Activated CD8-positive, alpha-beta memory T cell treated with anti-CD3 and anti-CD28 coated beads for 36 hours (primary cell): ENCODE measurements around the gene RPL13A. TPM values are rescaled to one million over a fixed set of nuclear protein-coding genes. Genes with fewer than 3 reads are reported as not detected.

Source experiments
- CTCF ChIA-PET: fragments of 350-600 bp; sonication (Branson Sonifier 250); formaldehyde crosslinking; loops from one replicate; lab custom pipeline; 2021; ENCODE audit warnings: antibody characterized with exemption; lab: Charles Lee
- POLR2A ChIA-PET: fragments of 350-600 bp; sonication (Branson Sonifier 250); formaldehyde crosslinking; loops from one replicate; lab custom pipeline; 2021; ENCODE audit warnings: antibody characterized with exemption; lab: Charles Lee
- total RNA-seq, 2 experiments: library from RNA; stranded (reverse); gene quantifications; one replicate each; pipeline ENCODE4 v1.2.3, GENCODE V29; 2021

RPL13A gene
- total RNA-seq, 2 experiments from 2014 or later: 3,587 to 3,700 TPM

DNA sequence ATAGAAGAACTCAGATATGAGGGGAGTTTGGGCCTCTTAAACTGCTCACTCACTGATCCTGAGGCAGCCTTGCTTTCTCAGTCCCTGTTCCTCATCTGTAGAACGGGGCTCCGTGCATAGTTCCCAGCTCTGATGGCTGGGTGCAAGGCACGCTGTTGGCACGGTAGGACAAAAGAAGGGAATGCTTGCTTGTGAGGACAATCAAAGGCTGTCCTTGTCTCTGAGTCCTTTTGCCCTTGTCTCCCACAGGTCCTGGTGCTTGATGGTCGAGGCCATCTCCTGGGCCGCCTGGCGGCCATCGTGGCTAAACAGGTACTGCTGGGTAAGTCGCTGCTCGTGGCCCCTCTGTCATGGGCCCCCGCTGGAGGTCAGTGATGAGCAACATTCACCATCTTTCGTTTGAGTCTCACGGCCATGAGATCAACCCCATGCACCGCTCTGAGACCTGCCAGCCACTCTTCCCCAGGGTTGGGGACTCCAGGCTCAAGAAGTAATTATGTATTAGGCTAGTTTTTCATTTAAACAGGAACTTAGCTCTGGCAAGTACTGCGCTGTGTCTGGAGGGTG is 2.3 kb downstream of the RPL13A start:
- ChIA-PET CTCF (interaction anchor here (0.6 to 1.3 kb wide), 4 partner anchors 9 to 47 kb away, joined by 3 to 6 read pairs (median 4); no protein-coding TSS in a partner anchor), POLR2A (interaction anchor here (0.6 to 1.3 kb wide), 8 partner anchors 10 to 277 kb away, joined by 3 to 5 read pairs (median 4); partner anchors contain the start of genes ALDH16A1, AP2A1, FLT3LG and PIH1D1)

DNA sequence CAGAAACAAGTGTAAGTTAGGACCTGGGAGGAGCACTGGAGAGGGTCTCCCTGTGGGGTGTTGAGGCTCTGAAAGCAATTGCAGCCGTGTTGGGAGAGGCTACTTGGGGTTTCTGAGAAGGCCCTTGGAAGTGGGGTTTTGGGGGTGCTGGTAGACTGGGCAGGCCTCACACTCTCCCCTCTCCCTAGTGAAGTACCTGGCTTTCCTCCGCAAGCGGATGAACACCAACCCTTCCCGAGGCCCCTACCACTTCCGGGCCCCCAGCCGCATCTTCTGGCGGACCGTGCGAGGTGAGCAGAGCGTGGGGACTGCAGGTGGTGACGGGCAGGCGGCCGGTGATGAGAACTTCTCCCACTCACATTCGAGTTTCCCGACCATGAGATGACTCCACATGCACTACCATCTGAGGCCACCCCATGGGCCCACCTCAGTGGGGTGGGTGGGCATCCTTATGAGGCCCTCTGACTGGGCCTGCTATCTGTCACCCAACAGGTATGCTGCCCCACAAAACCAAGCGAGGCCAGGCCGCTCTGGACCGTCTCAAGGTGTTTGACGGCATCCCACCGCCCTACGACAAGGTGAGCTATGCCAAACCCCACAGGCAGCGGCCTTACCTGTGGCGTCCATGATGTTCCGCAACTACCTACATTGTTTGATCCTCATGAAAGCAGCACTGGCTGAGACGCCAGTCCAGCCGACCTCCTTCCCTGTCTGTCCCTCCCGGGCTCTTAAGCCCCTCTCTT is 3.0 kb downstream of the RPL13A start:
- CTCF ChIA-PET: interaction anchor here (1.0 kb wide), 1 partner anchor 9 kb away, joined by 3 read pairs; no protein-coding TSS in a partner anchor
- POLR2A ChIA-PET: interaction anchor here (0.7 to 1.2 kb wide), 2 partner anchors 12 to 17 kb away, joined by 3 read pairs; no protein-coding TSS in a partner anchor

DNA sequence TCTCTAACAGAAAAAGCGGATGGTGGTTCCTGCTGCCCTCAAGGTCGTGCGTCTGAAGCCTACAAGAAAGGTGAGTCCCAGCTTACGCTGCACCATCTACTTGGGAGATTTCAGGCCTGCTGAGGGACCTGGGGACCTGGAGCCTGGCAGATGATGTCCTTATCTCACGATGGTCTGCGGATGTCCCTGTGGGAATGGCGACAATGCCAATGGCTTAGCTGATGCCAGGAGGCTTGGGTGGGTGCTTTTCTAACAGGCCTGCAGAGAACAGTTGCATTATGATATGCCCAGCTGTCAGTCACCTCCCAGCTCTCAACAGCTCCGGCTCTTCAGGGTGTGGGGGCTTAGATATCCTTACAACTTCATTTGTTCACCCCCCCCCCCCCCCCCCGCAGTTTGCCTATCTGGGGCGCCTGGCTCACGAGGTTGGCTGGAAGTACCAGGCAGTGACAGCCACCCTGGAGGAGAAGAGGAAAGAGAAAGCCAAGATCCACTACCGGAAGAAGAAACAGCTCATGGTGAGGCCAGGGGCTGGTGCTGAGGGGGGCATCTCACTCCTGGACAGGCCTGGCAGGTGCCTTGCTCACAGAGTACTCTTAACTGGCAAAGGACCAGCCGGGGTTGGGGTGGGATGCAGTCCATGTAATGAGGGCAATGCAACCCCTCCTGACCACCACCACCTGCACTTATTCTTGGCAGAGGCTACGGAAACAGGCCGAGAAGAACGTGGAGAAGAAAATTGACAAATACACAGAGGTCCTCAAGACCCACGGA is 3.8 kb downstream of the RPL13A start:
- ChIA-PET CTCF (interaction anchor here (0.6 kb wide), 1 partner anchor 40 kb away, joined by 3 read pairs; the partner anchor contains the start of gene PIH1D1), POLR2A (interaction anchor here (1.2 kb wide), 1 partner anchor 12 kb away, joined by 3 read pairs; no protein-coding TSS in a partner anchor)

DNA sequence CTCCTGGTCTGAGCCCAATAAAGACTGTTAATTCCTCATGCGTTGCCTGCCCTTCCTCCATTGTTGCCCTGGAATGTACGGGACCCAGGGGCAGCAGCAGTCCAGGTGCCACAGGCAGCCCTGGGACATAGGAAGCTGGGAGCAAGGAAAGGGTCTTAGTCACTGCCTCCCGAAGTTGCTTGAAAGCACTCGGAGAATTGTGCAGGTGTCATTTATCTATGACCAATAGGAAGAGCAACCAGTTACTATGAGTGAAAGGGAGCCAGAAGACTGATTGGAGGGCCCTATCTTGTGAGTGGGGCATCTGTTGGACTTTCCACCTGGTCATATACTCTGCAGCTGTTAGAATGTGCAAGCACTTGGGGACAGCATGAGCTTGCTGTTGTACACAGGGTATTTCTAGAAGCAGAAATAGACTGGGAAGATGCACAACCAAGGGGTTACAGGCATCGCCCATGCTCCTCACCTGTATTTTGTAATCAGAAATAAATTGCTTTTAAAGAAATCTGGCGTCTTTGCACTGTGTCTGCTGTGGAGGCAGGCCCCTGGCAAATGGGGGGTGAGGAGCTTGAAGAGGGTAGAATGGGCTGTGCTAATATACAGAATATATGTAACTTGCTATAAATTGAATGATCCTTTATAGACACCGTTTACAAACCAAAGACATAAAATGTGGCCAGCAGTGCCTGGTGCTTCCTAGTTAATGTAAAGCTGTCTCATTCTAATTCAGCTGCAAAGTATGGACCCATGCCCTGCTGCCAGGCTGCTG is 4.6 kb downstream of the RPL13A start:
- CTCF ChIA-PET: interaction anchor here (0.6 to 0.9 kb wide), 2 partner anchors 21 to 40 kb away, joined by 3 read pairs; partner anchors contain the start of gene PIH1D1

DNA sequence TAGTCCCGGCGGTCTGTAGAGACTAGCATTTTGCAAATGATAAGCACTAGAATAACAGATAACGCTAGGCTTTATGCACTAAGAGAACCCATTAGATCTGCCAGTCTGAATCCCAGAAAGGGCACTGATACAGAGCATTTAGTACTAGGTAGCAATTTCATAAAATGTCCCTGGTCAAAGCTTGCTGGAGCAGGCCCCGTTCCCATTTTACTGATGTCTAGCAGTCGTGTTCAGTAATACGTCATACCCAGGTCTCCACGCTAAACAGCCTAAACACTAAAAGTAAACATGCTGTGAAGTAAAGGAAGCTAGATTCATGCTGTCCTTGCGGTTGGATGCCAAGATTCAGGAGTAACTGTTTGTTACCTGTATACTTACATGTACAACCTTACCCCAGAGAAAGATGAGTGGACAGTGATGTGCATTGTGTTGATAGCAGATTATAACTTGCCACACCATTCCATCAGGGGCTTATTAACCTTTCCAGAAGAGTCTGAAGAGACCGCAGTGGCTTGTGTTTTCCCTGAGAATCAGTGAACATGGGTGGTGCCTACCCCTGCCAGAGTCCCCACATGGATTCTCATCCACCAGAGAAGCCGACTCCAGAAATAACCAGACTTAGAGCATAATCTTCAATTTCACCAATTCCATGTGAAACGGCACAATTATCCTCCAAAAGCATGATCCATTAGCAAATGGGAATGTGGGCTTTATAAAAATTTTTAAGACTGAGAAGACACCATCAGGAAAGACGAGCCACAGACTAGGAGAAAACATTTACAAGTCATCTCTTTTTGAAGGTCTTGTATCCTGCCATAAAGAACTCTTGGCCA is 5.4 kb downstream of the RPL13A start:
- ChIA-PET CTCF (interaction anchor here (0.9 to 1.2 kb wide), 2 partner anchors 22 to 101 kb away, joined by 3 read pairs; no protein-coding TSS in a partner anchor), POLR2A (interaction anchor here (0.6 to 1.4 kb wide), 4 partner anchors 20 to 1160 kb away, joined by 3 to 7 read pairs (median 3); partner anchors contain the start of genes FLT3LG and NOSIP)

More for the DNA sequence above, 4.6 kb downstream of the RPL13A start:
- POLR2A ChIA-PET: interaction anchor here (0.9 to 1.4 kb wide), 3 partner anchors 19 to 100 kb away, joined by 3 to 7 read pairs (median 3); partner anchors contain the start of genes FLT3LG and NOSIP

DNA sequence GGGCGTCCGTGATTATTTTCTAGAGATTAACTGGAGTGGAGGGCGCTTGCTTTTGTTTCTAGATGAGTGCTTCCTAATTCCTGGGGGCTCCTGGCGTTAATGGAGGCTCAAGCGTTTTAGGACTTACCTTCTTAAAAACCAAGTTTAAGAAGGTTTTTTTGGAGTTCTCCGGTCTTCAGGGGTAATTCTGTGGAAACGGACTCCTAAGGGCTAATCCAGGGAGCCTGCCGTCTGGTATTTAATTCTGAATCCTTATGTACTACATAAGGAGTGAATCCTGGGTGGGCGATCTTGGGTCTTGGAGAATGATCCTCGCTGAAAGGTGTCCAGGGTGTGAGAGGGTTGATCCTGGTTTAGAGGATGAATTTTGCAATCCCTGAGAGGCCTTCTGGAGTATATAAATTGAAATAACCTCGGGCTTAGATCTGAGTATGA is 9.2 kb downstream of the RPL13A start:
- POLR2A ChIA-PET: interaction anchor here (0.5 to 1.8 kb wide), 4 partner anchors 9 to 167 kb away, joined by 3 to 14 read pairs (median 4); partner anchors contain the start of gene RPL13A
- CTCF ChIA-PET: interaction anchor here (1.4 to 1.6 kb wide), 2 partner anchors 21 to 23 kb away, joined by 4 to 5 read pairs; partner anchors contain the start of gene FLT3LG

DNA sequence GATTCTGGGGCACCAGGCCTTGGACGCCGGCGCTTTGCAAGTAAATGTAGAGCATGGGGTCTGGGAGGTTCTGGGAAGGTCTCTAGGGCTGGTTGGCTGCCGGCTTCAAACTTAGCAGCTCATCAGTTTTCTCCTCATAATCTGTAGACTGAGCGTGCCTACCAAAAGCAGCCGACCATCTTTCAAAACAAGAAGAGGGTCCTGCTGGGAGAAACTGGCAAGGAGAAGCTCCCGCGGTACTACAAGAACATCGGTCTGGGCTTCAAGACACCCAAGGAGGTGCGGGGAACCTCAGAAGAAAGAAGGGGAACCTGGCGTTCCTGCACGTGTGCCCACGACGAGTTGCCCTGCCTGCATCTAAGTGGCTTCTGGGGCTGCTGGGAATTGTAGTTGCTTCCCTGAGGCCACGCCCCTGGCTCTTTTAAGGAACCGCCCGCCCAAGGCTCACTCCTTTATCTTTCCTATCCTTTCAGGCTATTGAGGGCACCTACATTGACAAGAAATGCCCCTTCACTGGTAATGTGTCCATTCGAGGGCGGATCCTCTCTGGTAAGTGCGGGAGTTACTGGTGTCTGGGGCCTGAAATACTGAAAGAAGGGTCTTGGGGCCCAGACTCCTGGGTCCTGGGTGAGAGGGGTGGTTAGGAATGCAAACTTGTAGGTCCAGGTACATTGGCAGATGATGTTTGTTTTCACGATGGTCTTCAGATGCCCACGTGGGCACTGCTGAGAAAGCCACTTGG is 9.8 kb downstream of the RPL13A start:
- ChIA-PET CTCF (interaction anchor here (0.8 to 1.6 kb wide), 3 partner anchors 9 to 110 kb away, joined by 3 to 5 read pairs (median 5); no protein-coding TSS in a partner anchor), POLR2A (interaction anchor here (1.8 kb wide), 1 partner anchor 9 kb away, joined by 14 read pairs; the partner anchor contains the start of gene RPL13A)

DNA sequence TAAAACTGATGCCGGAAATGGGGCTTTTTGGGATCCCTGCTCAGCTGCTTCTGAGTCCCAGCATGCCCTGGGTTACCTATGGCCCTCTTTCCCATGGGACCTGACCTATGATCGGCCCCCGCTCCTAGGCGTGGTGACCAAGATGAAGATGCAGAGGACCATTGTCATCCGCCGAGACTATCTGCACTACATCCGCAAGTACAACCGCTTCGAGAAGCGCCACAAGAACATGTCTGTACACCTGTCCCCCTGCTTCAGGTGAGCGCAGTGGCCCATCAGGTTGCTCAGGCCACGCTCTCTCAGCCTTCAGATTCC is 10.3 kb downstream of the RPL13A start:
- CTCF ChIA-PET: interaction anchor here (0.8 to 1.1 kb wide), 2 partner anchors 8 to 110 kb away, joined by 3 to 5 read pairs; no protein-coding TSS in a partner anchor
- POLR2A ChIA-PET: no interaction called here

DNA sequence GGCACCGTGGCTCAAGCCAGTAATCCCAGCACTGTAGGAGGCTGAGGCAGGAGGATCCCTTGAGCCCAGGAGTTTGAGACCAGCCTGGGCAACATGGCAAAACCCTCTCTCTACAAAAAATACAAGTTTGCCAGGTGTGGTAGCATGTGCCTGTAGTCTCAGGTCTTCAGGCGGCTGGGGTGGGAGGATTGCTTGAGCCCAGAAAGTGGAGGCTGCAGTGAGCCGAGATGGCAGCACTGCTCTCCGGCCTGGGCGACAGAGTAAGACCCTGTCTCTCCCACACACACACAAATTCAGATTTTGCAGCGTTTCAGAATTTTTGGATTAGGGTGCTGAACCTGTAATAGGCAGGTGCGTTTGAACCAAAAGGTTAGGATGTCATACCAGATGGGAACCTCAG is 11.1 kb downstream of the RPL13A start:
- ChIA-PET POLR2A (interaction anchor here (0.5 to 0.6 kb wide), 3 partner anchors 47 to 92 kb away, joined by 4 to 7 read pairs (median 5); no protein-coding TSS in a partner anchor), CTCF (interaction anchor here (0.6 to 2.1 kb wide), 3 partner anchors 10 to 179 kb away, joined by 3 to 8 read pairs (median 5); no protein-coding TSS in a partner anchor)

DNA sequence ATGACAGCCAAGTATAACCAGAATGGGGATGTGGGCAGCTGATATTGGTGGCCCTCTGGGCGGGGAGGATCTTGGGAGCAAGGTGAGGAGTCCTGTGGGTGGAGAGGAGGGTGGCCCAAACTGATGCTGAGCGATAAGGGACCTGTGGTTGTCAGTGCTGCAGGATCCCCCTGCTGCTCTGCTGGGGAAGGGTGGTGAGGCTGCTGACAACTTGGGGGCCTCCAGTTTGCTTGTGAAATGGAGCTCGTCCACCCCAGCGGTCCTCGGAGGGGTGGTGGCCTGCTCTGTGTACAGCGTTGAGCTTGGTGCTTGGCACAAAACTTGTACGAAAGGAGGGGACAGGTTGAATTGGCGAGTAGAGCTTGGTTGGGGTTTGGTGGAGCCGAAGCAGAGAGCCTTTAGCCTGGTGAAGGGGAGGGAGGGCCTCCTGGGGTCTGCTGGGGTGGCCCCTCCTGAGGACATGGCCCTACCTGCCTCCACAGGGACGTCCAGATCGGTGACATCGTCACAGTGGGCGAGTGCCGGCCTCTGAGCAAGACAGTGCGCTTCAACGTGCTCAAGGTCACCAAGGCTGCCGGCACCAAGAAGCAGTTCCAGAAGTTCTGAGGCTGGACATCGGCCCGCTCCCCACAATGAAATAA is 11.7 kb downstream of the RPL13A start:
- POLR2A ChIA-PET: interaction anchor here (0.6 to 1.4 kb wide), 4 partner anchors 47 to 91 kb away, joined by 3 to 7 read pairs (median 4); partner anchors contain the start of genes NOSIP and PIH1D1
- CTCF ChIA-PET: interaction anchor here (0.6 to 2.1 kb wide), 4 partner anchors 9 to 179 kb away, joined by 3 to 8 read pairs (median 4); no protein-coding TSS in a partner anchor

DNA sequence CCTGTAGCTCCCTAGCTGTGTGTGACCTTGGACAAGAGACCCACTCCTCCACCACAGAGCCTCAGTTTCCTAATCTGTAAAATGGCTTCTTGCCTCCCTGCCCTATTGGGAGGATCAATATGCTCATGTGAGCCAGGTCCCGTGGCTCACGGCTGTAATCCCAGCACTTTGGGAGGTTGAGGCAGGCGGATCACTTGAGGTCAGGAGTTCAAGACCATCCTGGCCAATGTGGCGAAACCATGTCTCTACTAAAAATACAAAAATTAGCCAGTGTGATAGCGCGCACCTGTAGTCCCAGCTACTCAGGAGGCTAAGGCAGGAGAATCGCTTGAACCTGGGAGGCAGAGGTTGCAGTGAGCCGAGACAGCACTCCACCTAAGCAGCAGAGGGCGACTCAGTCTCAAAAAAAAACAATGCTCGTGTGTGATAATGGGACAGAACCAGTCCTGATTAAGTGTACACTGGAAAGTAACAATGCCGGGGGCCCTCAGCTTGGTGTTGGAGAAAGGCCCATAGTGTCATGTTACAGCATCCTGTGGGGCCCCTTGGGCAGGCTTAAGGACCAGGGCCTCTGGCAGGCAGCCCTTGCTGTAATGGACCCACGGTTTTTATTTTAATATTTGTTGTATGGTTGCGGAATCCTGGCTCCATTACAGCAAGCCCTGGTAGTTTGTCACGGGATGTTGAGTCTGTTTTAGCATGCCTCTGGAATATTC is 15.6 kb downstream of the RPL13A start:
- ChIA-PET POLR2A (interaction anchor here (0.6 kb wide), 1 partner anchor 35 kb away, joined by 4 read pairs; no protein-coding TSS in a partner anchor), CTCF (interaction anchor here (0.6 to 8.4 kb wide), 13 partner anchors 9 to 796 kb away, joined by 3 to 66 read pairs (median 5); partner anchors contain the start of genes NOSIP and PTOV1)

DNA sequence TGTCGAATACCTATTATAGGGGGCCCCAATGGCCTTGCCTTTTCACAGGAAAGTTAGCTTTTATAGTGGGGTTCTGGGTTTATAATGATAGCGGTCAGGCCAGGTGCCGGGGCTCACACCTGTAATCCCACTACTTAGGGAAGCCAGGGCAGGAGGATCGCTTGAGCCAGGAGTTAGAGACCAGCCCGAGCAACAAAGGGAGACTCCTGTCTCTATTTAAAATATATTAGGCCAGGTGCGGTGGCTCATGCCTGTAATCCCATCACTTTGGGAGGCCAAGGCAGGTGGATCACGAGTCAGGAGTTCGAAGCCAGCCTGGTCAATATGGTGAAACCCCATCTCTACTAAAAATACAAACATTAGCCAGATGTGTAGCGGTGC is 16.2 kb downstream of the RPL13A start:
- POLR2A ChIA-PET: no interaction called here

DNA sequence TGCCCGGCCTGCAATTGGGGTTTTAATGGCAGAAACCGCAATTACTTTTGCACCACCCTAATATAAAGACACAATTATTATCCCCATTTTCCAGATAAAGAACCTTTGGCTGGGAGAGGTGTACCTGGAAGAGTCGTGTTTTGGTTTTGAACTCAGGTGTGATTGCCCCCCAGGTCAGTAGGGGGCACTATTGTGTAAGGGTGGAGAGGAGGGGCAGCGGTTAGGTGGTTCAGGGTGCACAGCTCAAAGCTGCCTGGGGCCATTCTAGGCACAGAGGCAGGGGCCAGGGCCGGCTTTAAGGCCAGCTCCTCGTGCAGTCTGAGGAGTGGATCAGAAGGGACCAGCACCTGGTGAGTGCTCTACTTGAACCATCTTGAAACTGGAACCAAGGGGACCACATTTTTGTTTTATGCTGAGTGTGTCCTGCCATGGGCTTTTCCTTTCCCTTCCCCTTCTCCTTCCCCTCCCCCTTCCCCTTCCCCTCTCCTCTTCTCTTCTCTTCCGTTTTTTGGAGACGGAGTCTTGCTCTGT is 19.2 kb downstream of the RPL13A start:
- POLR2A ChIA-PET: interaction anchor here (0.5 kb wide), 1 partner anchor 24 kb away, joined by 3 read pairs; no protein-coding TSS in a partner anchor
- CTCF ChIA-PET: interaction anchor here (0.6 to 8.4 kb wide), 16 partner anchors 9 to 538 kb away, joined by 3 to 66 read pairs (median 4); partner anchors contain the start of genes NOSIP, PRRG2, RCN3 and RRAS

More for the DNA sequence above, 16.2 kb downstream of the RPL13A start:
- CTCF ChIA-PET: interaction anchor here (0.9 to 8.4 kb wide), 10 partner anchors 22 to 347 kb away, joined by 3 to 66 read pairs (median 6); partner anchors contain the start of genes NOSIP and PTOV1
